Measurements from ENCODE around the gene ARL4C.
"Not testable (repeated sequence)": the region's sequence is repeated elsewhere in the genome, so short reads cannot be mapped to it uniquely, and the experiment has no call there.

Gene ARL4C

DNA sequence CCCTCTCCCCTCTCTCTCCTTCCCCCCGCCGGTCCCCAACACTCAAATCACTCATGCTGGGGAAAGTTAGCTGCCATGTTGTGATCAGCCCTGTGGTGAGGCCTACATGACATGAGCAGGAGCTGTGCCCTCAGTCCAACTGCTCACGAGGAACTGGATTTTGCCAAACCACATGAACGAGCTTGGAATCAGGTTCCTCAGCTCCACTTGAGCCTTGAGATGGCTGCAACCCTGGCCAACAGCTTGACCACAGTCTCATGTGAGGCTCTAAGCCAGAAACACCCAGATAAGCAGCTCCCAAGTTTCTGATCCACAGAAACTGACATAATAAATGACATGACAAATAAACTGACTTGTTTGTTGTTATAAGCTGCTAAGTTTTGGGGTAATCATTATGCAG is 38.4 kb downstream of the ARL4C start:
- ChIA-PET CTCF (interaction anchor here (0.6 to 0.7 kb wide), 2 partner anchors 26 to 1405 kb away, joined by 3 to 7 read pairs; no protein-coding TSS in a partner anchor), POLR2A (no interaction called here)
- H3K4me3 ChIP-seq (ENCODE audit: low read depth, low read length) = no peak overlapping the region

DNA sequence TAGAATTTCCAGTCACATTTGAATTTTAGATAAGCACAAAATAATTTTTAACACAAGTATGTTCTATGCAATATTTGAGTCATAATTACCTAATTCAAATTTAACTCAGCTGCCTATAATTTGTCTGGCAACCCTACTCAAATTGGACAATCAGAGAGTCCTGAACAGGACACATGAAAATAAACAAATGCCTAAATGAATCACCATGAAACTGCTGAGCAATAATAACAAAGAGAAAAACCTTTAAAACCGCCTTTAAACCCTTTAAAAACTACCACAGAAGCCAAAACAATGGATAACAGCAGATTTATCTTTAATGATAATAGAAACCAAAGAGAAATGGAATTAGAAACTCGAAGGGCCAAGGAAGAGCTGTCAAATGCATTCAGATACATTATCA is 39.5 kb downstream of the ARL4C start:
- Histone ChIP-seq H3K36me3 (ENCODE audit: control insufficient read depth in 2 of 2, insufficient read depth in 1 of 2, low read length in 2 of 2) (no peaks in the 10 kb centered on the region), H3K27ac (ENCODE audit: extremely low read depth, low read depth, low read length) (no peak overlapping the region), H3K9me3 (ENCODE audit: control insufficient read depth, insufficient read depth, low read depth, low read length) (no peaks in the 10 kb centered on the region), H3K4me1 (ENCODE audit: control insufficient read depth, insufficient read depth, low read length) (peaks cover 4% of the 10 kb centered on the region; the same call in 1 of the 2 replicates), H3K4me3 (ENCODE audit: low read depth, low read length) (no peak overlapping the region)
- CTCF ChIA-PET = no interaction called here
- TF ChIP-seq ZNF354C (tag by site-specific recombination; IDR thresholded peaks at IDR 0.05; ENCODE audit: borderline replicate concordance, low read depth) (no peak), TRIM28 (IDR thresholded peaks at IDR 0.05; ENCODE audit: borderline replicate concordance, low read length) (0 out of 2 replicates have a peak, but pooled peaks have one; percentile 44), SETDB1 (IDR thresholded peaks at IDR 0.05; ENCODE audit: insufficient read length, low read length) (peak; percentile 62), ZNF521 (tag by site-specific recombination; IDR thresholded peaks at IDR 0.05) (no peak)
- POLR2A ChIA-PET = no interaction called here

More for the DNA sequence above, 38.4 kb downstream of the ARL4C start:
- Histone ChIP-seq H3K36me3 (ENCODE audit: control insufficient read depth in 2 of 2, insufficient read depth in 1 of 2, low read length in 2 of 2) (no peaks in the 10 kb centered on the region), H3K27ac (ENCODE audit: extremely low read depth, low read depth, low read length) (no peak overlapping the region), H3K9me3 (ENCODE audit: control insufficient read depth, insufficient read depth, low read depth, low read length) (no peaks in the 10 kb centered on the region), H3K4me1 (ENCODE audit: control insufficient read depth, insufficient read depth, low read length) (peaks cover 4% of the 10 kb centered on the region; the same call in 1 of the 2 replicates)
- TF ChIP-seq, protein P1, sequence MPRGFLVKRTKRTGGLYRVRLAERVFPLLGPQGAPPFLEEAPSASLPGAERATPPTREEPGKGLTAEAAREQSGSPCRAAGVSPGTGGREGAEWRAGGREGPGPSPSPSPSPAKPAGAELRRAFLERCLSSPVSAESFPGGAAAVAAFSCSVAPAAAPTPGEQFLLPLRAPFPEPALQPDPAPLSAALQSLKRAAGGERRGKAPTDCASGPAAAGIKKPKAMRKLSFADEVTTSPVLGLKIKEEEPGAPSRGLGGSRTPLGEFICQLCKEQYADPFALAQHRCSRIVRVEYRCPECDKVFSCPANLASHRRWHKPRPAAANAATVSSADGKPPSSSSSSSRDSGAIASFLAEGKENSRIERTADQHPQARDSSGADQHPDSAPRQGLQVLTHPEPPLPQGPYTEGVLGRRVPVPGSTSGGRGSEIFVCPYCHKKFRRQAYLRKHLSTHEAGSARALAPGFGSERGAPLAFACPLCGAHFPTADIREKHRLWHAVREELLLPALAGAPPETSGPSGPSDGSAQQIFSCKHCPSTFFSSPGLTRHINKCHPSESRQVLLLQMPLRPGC (tag by site-specific recombination; IDR thresholded peaks at IDR 0.05) = no peak
- TF ChIP-seq, protein P2, sequence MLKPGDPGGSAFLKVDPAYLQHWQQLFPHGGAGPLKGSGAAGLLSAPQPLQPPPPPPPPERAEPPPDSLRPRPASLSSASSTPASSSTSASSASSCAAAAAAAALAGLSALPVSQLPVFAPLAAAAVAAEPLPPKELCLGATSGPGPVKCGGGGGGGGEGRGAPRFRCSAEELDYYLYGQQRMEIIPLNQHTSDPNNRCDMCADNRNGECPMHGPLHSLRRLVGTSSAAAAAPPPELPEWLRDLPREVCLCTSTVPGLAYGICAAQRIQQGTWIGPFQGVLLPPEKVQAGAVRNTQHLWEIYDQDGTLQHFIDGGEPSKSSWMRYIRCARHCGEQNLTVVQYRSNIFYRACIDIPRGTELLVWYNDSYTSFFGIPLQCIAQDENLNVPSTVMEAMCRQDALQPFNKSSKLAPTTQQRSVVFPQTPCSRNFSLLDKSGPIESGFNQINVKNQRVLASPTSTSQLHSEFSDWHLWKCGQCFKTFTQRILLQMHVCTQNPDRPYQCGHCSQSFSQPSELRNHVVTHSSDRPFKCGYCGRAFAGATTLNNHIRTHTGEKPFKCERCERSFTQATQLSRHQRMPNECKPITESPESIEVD (tag by site-specific recombination; IDR thresholded peaks at IDR 0.05) = 0 out of 2 replicates have a peak, but pooled peaks have one; percentile 7
- TF ChIP-seq MYNN (tag by site-specific recombination; IDR thresholded peaks at IDR 0.05; ENCODE audit: borderline replicate concordance) = no peak

DNA sequence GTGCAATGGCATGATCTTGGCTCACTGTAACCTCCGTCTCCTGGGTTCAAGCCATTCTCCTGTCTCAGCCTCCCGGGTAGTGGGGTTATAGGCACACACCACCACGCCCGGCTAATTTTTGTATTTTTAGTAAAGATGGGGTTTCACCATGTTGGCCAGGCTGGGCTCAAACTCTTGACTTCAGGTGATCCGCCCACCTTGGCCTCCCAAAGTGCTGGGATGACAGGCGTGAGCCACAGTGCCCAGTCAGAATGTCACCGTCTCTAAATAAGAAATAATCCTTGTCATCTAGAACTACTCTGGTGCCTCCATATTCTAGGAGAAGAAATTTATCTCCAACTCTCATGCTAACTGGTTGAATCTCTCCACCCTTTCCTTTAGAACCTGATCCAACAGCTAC is 41.6 kb downstream of the ARL4C start:
- H3K27ac ChIP-seq (ENCODE audit: extremely low read depth, low read depth, low read length); H3K4me3 ChIP-seq (ENCODE audit: low read depth, low read length); H3K9me3 ChIP-seq (ENCODE audit: control insufficient read depth, insufficient read depth, low read depth, low read length); H3K36me3 ChIP-seq (ENCODE audit: control insufficient read depth in 2 of 2, insufficient read depth in 1 of 2, low read length in 2 of 2); CTCF ChIA-PET; H3K4me1 ChIP-seq (ENCODE audit: control insufficient read depth, insufficient read depth, low read length); POLR2A ChIA-PET: not testable (repeated sequence)

DNA sequence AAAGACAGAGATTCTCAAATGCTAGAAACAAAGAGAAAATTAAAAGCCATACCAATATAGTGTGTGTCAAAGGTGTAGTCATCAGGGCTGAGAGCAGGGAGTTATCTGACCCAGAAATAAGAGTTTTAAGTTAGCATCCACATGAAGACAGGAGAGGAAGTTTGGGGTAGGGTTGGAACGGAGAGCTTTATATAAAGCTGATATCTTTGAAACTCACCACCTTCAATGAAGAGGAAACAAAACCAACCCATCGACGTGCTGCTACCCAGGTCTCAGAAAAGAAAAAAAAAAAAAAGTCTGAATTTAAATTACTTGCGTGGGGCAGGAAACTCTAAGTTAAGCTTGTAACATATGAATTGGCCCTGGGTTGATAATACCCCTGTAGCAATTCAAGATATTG is 42.4 kb downstream of the ARL4C start:
- POLR2A ChIA-PET = no interaction called here
- Histone ChIP-seq H3K4me3 (ENCODE audit: low read depth, low read length) (no peak overlapping the region), H3K9me3 (ENCODE audit: control insufficient read depth, insufficient read depth, low read depth, low read length) (no peaks in the 10 kb centered on the region), H3K4me1 (ENCODE audit: control insufficient read depth, insufficient read depth, low read length) (peaks cover 4% of the 10 kb centered on the region; the same call in 1 of the 2 replicates), H3K27ac (ENCODE audit: extremely low read depth, low read depth, low read length) (no peak overlapping the region), H3K36me3 (ENCODE audit: control insufficient read depth in 2 of 2, insufficient read depth in 1 of 2, low read length in 2 of 2) (no peaks in the 10 kb centered on the region)
- CTCF ChIA-PET = interaction anchor here (0.6 kb wide), 2 partner anchors 653 to 1120 kb away, joined by 3 to 5 read pairs; no protein-coding TSS in a partner anchor
- TF ChIP-seq ZNF658 (tag by site-specific recombination; IDR thresholded peaks at IDR 0.05) (no peak), BCL11B (tag by site-specific recombination; IDR thresholded peaks at IDR 0.05; ENCODE audit: low read depth) (no peak), SP3 (tag by site-specific recombination; IDR thresholded peaks at IDR 0.05) (no peak), SALL2 (tag by site-specific recombination; IDR thresholded peaks at IDR 0.05; ENCODE audit: borderline replicate concordance) (no peak), ZNF792 (tag by site-specific recombination; IDR thresholded peaks at IDR 0.05) (no peak), ZNF571 (tag by site-specific recombination; IDR thresholded peaks at IDR 0.05) (no peak), ZFP41 (tag by site-specific recombination; IDR thresholded peaks at IDR 0.05; ENCODE audit: borderline replicate concordance) (no peak), SP2 (tag by site-specific recombination; IDR thresholded peaks at IDR 0.05) (no peak), ZNF266 (tag by site-specific recombination; IDR thresholded peaks at IDR 0.05; ENCODE audit: low read depth) (no peak)
- TF ChIP-seq, protein P3, sequence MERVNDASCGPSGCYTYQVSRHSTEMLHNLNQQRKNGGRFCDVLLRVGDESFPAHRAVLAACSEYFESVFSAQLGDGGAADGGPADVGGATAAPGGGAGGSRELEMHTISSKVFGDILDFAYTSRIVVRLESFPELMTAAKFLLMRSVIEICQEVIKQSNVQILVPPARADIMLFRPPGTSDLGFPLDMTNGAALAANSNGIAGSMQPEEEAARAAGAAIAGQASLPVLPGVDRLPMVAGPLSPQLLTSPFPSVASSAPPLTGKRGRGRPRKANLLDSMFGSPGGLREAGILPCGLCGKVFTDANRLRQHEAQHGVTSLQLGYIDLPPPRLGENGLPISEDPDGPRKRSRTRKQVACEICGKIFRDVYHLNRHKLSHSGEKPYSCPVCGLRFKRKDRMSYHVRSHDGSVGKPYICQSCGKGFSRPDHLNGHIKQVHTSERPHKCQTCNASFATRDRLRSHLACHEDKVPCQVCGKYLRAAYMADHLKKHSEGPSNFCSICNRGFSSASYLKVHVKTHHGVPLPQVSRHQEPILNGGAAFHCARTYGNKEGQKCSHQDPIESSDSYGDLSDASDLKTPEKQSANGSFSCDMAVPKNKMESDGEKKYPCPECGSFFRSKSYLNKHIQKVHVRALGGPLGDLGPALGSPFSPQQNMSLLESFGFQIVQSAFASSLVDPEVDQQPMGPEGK (tag by site-specific recombination; IDR thresholded peaks at IDR 0.05) = no peak
- TF ChIP-seq, protein P4, sequence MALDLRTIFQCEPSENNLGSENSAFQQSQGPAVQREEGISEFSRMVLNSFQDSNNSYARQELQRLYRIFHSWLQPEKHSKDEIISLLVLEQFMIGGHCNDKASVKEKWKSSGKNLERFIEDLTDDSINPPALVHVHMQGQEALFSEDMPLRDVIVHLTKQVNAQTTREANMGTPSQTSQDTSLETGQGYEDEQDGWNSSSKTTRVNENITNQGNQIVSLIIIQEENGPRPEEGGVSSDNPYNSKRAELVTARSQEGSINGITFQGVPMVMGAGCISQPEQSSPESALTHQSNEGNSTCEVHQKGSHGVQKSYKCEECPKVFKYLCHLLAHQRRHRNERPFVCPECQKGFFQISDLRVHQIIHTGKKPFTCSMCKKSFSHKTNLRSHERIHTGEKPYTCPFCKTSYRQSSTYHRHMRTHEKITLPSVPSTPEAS (tag by site-specific recombination; IDR thresholded peaks at IDR 0.05) = no peak
- TF ChIP-seq, protein P5, sequence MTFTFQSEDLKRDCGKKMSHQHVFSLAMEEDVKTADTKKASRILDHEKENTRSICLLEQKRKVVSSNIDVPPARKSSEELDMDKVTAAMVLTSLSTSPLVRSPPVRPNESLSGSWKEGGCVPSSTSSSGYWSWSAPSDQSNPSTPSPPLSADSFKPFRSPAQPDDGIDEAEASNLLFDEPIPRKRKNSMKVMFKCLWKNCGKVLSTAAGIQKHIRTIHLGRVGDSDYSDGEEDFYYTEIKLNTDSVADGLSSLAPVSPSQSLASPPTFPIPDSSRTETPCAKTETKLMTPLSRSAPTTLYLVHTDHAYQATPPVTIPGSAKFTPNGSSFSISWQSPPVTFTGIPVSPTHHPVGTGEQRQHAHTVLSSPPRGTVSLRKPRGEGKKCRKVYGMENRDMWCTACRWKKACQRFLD (tag by site-specific recombination; IDR thresholded peaks at IDR 0.05) = no peak
